LNCaP clone FGC (cell line): ENCODE results near the gene PDE4D.

Source experiments
- DNase-seq: peaks from one replicate; pipeline ENCODE4 v3.0.0-alpha.2; 2011; ENCODE audit warnings: low read depth
- H3K4me3 ChIP-seq: 2 replicates; pipeline ENCODE4 v1.5.1; 2011; ENCODE audit warnings: mild to moderate bottlenecking, low read depth, low read length, control low read depth
- TF ChIP-seq, protein P1 (sequence below): IDR thresholded peaks from 2 replicates; pipeline ENCODE4 v1.5.1; 2012; ENCODE audit warnings: mild to moderate bottlenecking; ENCODE audit not compliant: control insufficient read depth, insufficient read depth; ENCODE audit errors: extremely low read depth

Gene PDE4D

GRCh38 chr5:59152701-59153245 is 740.8 kb downstream of the PDE4D start:
- no peak overlapping the region for H3K4me3 ChIP-seq
- TF ChIP-seq, protein P1, sequence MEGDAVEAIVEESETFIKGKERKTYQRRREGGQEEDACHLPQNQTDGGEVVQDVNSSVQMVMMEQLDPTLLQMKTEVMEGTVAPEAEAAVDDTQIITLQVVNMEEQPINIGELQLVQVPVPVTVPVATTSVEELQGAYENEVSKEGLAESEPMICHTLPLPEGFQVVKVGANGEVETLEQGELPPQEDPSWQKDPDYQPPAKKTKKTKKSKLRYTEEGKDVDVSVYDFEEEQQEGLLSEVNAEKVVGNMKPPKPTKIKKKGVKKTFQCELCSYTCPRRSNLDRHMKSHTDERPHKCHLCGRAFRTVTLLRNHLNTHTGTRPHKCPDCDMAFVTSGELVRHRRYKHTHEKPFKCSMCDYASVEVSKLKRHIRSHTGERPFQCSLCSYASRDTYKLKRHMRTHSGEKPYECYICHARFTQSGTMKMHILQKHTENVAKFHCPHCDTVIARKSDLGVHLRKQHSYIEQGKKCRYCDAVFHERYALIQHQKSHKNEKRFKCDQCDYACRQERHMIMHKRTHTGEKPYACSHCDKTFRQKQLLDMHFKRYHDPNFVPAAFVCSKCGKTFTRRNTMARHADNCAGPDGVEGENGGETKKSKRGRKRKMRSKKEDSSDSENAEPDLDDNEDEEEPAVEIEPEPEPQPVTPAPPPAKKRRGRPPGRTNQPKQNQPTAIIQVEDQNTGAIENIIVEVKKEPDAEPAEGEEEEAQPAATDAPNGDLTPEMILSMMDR: no peak
- DNase-seq: no peak

- DNase-seq: no peak
- TF ChIP-seq, protein P1: no peak
- H3K4me3 ChIP-seq: no peak overlapping the region
These were observed 742.2 kb downstream of the PDE4D start for GRCh38 chr5:59151162-59151889.

GRCh38 chr5:59149827-59150226 is 743.7 kb downstream of the PDE4D start:
- DNase-seq: no peak
- no peak overlapping the region for H3K4me3 ChIP-seq
- TF ChIP-seq, protein P1: no peak

GRCh38 chr5:59149271-59149670 is 744.3 kb downstream of the PDE4D start:
- H3K4me3 ChIP-seq: no peak overlapping the region
- TF ChIP-seq, protein P1: no peak
- DNase-seq: no peak

- DNase-seq: no peak
- H3K4me3 ChIP-seq: no peak overlapping the region
- TF ChIP-seq, protein P1: no peak
These were observed 746.8 kb downstream of the PDE4D start for GRCh38 chr5:59146729-59147128.

DNA sequence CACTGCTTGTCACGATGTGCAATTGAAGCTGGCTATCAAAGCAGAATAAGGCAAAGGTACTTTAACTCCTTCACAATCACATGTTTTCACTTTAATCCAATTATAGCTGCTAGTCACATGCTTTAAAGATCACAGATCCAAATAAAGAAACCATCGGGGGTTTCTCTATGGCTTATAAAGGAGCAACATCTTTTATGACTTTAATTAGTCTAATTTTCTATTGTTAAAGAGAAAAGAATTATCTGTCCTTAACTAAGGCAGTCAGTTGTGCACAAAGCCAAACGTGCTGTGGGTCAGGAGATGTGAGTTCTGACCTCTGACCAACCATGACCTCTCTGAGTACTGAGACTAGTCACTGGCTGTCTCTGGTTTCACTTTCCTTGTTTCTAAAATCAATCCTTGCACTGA is 749.6 kb downstream of the PDE4D start:
- no peak overlapping the region for H3K4me3 ChIP-seq
- DNase-seq: no peak
- TF ChIP-seq, protein P1: no peak

DNA sequence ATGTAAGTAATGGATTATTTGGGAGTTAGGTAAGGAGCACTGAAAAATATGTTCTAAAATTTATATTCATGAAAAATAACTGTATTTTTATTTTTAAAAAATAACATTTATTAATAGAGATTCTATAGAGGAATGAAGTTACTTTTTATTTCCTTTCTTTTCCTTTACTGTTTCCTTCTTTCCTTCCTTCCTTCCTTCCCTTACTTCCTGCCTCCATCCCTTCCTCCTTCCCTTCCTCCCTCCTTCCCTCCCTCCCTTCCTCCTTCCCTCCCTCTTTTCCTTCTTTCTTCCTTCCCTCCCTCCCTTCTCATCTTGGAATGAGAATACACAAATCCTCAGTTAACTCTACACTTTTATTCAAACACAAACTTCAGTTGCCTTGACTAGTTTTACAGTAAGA is 750.6 kb downstream of the PDE4D start:
- TF ChIP-seq, protein P1: no peak
- DNase-seq: no peak
- no peak overlapping the region for H3K4me3 ChIP-seq
